GM19240 (cell line): ENCODE results near the gene TMIGD2.
"Not testable (repeated sequence)": the region's sequence is repeated elsewhere in the genome, so short reads cannot be mapped to it uniquely, and the experiment has no call there.

ENCODE experiments used
- DNase-seq: peaks from one replicate; pipeline ENCODE4 v3.0.0; 2011; ENCODE audit warnings: low spot score; ENCODE audit not compliant: insufficient read length

Gene TMIGD2, protein sequence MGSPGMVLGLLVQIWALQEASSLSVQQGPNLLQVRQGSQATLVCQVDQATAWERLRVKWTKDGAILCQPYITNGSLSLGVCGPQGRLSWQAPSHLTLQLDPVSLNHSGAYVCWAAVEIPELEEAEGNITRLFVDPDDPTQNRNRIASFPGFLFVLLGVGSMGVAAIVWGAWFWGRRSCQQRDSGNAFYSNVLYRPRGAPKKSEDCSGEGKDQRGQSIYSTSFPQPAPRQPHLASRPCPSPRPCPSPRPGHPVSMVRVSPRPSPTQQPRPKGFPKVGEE

DNA sequence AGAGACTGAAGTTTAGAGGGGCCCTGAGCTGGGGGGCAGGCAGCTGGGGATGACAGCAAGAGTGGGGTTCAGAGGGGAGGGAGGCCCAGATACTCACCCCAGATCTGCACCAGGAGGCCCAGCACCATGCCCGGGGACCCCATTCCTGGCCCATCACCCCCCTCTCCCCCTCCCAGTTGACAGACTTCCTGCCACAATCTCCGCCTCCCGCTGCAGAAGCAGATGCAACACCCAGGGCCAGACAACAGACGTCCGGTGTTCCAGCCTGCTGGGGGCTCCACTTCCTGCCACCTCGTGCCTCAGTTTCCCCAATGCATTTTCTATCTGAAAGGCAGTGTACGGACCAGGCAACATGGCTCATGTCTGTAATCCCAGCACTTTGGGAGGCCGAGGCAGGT lies at the start of gene TMIGD2:
TSS of gene TMIGD2 (minus strand) at position 147 of the 398 bp plus-strand sequence. CDS start at position 143, 4 bp downstream.
- no peak for DNase-seq

DNA sequence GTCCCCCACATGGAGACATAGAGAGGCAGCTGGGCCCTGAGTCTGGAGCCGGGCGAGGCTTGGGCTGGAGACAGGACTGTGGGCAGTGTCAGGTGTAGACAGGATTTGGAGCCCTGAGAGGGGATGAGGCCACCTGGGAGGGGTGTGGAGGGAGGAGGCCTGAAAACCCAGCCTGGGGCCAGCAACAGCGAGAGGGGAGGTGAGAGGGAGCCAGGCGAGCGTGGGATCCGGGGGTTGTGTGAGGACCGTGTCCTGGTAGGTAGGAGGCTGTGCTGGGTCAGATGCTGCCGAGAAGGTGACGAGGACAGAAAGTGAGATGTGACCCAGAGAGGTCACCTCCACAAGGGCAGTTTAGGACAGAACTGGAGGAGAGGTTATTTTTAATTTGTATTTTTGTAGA lies 48.5 kb upstream of the TMIGD2 start:
- no peak for DNase-seq

DNA sequence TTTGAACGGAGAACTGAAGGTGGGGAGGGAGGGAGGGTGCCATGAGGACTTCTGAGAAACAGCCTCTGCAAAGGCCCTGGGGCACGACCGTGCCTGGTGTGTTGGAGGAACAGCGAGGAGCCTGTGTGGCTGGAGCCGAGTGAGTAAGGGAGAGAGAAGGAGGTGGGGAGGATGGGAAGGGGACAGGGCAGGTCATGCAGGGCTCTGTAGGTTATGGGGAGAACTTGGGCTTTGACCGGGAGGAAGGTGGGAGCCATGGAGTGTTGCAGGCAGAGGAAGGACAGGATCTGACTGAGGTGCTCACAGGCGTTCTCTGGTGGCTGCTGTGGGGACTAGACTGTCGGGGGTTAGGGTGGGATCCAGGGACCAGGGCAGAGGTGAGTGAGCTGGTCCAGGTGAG lies 47.9 kb upstream of the TMIGD2 start:
- DNase-seq = no peak

DNA sequence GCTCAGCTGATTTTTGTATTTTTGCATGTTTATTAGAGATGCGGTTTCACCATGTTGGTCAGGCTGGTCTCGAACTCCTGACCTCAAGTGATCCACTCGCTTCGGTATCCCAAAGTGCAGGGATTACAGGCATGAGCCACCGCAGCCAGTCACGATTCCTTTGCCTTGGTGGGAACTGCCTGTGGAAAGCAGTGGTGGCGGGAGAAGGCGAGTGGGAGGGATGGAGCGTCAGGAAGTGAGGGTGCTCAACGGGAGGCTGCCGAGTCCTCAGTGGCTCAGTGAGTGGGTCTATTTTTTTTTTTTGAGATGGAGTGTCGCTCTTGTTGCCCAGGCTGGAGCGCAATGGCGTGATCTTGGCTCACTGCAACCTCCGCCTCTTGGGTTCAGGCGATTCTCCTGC lies 47.0 kb upstream of the TMIGD2 start:
- DNase-seq = not testable (repeated sequence)

DNA sequence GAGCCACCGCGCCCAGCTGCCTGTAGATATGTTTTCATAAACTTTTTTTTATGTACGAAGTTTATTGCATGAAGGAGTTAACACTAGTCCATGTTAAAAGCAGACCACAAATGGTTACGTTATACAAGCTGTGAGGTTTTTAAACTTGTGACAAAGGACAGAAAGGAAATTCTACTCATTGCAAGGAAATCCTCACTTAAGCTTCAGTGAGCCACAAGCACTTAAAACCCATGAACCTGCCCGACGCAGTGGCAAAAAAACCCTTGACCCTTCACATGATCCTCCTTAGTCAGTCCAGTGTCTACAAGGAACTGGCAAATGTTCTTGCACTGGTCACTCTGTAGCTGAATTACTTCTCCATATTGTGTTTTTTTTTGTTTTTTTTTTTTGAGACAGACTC lies 45.3 kb upstream of the TMIGD2 start:
- DNase-seq = no peak

DNA sequence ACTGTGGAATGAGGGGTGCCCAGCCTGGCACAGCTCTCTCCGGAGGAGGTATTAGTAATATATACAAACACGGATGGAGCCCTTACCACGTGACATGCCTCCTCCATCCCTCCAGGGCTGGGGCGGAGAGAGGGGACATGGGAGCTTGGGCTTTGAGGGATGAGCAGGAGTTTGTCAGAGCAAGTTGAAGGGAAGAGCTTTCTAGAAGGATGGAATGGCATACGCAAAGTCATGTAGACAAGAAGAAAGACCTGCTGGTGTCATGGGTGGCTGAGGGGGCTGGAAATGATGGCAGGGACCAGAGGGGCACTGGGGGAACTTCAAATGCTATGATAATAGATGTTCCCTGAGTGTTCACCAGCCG lies 43.8 kb upstream of the TMIGD2 start:
- no peak for DNase-seq

DNA sequence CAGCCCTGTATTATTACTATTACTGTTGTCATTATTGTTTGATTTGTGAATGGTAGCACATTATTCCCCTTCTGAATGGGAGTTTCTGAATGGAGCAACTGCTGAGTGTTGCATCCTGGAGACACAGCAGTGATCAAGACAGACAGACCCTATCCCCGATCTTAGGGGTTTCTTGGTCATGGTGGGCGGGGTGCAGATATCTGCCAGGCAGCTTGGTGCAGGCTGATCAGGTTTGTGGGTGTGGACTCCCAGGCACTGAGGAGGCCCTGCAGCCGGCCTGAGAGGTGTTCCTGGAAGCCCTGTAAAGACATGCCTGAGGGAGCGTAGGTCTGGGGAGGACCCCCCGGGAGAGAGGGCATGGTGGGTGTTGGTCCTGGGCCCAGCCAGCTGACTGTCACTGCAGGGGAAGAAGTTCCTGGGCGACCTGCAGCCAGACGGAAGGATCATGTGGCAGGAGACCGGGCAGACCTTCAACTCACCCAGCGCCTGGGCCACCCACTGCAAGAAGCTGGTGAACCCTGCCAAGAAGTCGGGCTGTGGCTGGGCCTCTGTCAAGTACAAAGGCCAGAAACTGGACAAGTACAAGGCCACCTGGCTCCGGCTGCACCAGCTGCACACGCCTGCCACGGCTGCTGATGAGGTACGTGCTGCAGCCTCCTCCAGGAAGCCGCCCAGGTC lies 43.3 kb upstream of the TMIGD2 start:
- DNase-seq = no peak

DNA sequence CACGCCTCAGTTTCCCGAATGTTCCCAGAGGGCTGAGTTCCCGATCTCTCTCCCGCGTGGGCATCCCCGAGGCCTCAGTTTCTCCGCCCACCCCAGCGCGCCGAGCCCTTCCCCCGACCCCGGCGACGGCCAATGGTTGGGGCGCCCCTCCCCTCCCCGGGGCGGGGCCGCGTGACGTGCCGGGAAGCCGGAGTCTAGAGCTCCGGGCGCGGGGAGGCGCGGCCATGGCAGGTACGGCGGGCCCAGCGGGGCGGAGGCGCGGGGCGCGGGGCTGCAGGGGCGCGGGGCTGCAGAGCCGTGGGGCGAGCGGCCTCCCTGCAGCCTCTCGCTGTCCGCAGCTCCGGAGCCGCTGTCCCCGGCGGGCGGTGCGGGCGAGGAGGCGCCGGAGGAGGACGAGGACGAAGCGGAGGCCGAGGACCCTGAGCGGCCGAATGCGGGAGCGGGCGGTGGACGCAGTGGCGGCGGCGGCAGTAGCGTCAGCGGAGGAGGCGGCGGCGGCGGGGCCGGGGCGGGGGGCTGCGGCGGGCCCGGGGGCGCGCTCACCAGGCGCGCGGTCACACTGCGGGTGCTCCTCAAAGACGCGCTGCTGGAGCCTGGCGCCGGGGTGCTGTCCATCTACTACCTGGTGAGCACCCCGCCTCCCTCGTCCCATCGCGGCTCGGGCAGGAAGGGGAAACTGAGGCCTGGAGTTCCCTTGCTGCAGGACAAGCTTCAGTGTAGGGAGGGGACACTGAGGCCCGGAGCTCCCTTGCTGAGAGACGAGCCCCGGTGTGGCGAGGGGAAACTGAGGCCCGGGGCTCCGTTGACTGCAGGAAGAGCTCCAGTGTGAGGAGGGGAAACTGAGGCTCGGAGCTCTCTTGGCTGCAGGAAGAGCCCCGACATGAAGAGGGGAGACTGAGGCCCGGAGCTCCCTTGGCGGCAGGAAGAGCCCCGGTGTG lies 41.5 kb upstream of the TMIGD2 start, which contains the start of gene MPND:
TSS of gene MPND (plus strand) at position 193 of the 938 bp plus-strand sequence. CDS start at position 225, 32 bp downstream.
- DNase-seq = peak; percentile 79

DNA sequence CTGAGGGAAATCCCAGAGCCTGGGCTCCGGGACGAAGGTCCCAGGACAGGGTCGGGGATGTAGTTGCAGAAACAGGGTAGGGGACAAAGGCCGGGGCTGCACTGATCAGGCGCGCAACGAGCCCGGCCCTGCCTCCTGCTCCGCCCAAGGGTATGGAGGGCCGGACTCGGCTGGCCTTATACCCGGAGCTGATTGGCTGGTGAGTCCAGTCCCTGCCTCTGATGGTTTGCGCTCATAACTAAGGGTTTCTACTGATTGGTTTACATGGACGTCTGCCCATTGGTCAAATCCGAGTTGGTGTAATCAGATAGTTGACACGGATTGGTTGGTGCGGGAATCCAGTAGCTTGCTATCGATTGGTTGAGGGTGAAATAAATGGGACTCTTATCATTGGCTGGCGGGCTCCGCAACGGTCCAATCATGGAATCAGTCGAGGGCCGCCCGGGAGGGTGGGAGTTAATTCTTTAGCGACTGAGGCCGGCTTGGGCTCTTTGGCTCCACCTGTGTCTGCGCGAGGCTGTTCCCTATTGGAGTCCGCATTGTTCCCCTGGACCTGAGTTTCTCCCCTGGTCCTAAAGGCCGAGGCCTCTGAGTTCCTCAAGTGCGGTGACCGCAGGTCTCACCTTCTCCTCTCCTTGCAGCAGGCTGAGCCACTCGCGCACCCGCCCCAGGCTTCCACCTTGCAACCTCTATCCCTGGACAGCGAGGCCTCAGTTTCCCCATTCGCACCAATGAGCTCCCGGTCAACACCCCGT lies 40.6 kb upstream of the TMIGD2 start:
- DNase-seq = peak; percentile 80

DNA sequence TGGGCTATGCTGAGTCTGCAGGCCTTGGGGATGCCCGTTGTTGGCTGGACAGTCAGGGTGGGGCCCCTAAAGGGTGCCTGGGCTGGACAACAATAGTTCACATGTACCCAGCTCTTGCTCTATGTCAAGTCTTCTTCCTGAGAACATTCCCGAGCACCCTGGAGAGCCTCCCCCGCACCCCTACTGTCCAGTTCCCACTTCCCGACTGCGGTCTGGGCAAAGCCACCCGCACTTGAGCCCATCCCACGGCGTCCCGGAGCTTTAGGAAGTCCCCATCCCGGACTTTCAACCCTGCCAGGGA lies 40.1 kb upstream of the TMIGD2 start:
- no peak for DNase-seq

DNA sequence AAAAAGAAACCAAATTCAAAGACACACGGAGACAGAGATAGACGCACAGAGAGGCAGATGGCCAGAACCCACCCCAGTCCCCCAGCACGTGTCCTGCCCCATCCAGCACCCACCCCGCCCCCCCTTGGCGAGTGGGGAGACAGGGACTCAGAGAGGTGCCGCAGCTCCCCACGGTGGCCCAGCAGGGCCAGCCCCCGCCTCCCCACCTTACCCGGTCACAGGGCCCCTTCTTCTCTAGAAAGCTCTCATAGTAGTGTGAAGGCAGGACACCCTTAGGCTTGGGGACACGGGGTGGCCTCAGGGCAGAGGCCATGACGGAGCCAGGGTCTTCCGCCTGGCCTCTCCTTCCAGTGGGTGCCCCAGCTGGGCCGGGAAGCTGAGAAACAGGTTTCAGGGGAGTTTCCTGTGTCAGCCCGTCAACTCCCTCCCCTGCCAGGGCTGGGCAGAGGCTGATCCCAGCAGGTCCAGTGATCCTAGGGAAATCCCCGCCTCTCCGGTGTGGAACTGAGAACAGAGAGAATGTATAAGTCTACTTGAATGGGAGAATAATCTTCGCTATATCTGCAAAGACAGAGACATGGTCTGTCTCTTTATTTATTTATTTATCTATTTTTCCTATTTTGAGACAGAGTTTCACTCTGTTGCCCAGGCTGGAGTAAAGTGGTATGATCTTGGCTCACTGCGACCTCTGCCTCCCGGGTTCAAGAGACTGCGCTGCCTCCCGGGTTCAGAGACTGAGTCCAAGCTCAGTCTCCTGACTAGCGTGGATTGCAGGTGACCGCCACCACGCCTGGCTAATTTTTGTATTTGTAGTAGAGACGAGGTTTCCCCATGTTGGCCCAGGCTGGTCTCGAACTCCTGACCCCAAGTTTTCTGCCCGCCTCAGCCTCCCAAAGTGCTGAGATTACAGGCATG lies 36.5 kb upstream of the TMIGD2 start, which contains the start of gene STAP2:
TSS of gene STAP2 (minus strand) at position 387 of the 915 bp plus-strand sequence. CDS start at position 313, 74 bp downstream.
- DNase-seq = no peak

DNA sequence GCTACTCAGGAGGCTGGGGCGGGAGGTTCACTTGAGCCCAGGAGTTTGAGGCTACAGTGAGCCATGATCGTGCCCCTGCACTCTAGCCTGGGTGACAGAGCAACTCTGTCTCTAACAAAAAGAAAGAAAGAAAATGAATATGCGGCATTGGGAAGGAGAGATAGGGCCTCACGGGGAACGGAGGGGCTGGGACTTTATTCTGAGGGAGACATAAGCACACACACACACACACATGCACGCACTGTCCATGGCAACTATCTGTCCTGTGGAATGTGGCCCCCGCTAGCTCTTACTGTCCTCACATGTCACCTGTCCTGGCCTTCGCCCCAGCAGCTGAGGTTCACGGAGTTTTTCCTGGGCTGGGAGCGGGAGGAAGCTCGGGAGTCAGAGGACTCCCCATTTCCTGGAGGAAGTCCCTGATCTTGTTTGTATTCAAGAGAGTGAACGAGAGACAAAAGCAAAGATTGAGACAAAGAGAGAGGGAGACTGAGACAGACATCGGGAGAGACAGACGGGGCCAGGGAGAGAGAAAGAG lies 35.8 kb upstream of the TMIGD2 start:
- no peak for DNase-seq

DNA sequence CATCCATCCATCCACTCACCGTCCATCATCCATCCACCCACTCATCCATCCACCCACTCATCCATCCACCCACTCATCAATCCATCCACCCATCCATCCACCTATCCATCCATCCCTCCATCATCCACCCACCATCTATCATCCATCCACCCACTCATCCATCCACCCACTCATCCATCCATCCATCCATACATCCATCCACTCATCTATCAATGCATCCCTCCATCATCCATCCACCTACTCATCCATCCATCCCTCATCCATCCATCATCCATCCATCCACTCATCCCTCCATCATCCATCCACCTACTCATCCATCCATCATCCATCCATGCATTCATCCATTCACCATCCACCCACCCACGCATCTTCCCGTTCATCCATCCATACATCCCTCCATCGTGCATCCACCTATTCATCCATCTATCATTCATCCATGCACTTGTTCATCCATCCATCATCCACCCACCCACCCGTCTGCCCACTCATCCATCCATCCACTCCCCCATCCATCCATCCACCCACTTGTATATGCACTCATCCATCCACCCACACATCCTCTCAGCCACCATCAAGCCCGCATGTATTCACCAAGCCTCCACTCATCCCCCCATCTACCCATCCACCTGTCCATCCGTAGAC lies 32.9 kb upstream of the TMIGD2 start:
- no peak for DNase-seq

DNA sequence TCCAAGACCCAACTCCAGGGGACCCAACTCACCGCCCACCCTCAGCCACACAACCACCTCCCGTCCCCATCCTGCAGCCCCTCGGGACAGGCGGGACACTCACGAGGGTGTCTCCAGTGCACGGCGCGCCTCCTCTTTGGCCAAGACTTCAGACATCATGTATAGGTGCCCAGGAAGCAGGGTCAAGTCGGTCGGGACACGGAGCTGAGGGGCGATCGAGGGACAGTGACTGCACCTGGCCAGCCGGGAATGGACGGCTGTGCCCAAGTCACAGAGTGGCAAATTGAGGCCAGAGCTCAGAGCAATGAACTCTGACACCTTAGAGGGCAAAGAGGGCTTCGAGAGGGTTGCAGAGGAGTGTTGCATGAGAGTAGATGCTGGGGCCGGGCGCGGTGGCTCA lies 27.7 kb upstream of the TMIGD2 start:
- no peak for DNase-seq

DNA sequence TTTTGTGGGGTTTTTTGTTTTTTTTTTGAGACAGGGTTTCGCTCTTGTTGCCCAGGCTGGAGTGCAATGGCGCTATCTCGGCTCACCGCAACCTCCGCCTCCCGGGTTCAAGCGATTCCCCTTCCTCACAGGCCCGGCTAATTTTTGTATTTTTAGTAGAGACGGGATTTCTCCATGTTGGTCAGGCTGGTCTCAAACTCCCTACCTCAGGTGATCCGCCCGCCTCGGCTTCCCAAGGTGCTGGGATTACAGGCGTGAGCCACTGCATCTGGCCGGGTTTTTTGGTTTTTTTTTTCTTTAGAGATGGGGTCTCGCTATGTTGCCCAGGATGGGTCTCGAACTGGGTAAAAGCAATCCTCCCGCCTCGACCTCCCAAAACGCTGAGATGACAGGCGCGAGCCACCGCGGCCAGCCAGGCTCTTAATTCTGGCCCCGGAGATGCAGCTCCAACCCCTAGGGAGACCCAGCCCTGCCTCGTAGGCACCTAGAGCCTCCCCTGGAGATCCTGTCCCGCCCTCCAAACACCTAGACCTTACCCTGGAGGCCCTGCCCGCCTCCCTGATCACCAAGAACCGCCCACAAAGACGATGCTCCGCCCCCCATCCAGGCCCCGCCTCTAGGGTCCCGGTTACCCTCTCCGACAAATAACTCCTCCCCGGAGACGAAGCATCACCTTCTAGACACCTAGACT lies 26.9 kb upstream of the TMIGD2 start:
- DNase-seq = not testable (repeated sequence)

DNA sequence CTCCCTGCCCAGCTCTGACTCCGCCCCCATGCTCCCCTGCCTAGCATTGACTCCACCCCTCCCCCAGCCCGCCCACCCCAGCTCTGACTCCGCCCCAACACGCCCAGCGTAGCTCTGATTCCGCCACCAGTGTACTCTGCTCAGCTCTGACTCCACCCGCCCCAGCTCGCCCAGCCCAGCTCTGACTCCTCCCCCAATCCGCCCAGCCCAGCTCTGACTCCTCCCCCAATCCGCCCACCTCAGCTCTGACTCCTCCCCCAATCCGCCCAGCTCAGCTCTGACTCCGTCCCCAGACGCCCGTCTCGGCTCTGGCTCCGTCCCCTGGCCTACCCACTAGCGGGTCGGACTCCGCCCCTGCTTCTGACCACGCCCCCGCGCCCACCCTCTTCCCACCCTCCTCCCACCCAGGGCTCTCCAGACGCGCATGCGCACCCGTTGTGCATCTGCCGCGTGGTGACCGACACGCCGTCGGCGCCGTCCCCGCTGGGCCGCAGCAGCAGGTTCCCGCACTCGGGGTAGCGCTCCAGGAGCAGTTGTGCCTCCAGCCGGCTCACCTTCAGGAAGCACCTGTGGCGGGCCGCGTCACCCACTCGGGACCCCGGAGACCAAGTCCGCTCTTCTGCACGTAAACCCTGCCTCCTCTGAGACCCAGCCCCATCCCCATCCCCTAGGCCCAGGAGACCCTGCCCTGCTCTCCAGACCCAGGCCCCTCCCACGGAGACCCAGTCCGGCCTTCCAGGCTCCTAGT lies 26.2 kb upstream of the TMIGD2 start:
- DNase-seq = peak; percentile 66

DNA sequence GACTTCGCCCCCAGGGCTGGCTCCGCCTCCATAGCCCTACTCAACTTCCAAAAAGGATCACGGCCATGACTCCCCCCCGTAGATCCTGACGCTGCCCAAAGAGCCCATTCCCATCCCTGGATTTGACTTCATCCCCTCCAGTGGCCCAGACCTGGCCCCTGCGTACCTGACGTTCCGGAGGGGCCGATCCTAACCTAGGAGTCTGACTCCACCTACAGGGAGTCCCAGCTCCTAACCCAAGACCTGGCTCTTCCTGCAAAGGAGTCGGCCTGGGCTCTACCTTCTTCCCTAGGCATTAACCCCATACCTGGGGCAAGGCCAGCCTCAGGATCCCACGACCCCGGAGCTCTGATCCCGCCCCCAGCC lies 25.7 kb upstream of the TMIGD2 start:
- no peak for DNase-seq

DNA sequence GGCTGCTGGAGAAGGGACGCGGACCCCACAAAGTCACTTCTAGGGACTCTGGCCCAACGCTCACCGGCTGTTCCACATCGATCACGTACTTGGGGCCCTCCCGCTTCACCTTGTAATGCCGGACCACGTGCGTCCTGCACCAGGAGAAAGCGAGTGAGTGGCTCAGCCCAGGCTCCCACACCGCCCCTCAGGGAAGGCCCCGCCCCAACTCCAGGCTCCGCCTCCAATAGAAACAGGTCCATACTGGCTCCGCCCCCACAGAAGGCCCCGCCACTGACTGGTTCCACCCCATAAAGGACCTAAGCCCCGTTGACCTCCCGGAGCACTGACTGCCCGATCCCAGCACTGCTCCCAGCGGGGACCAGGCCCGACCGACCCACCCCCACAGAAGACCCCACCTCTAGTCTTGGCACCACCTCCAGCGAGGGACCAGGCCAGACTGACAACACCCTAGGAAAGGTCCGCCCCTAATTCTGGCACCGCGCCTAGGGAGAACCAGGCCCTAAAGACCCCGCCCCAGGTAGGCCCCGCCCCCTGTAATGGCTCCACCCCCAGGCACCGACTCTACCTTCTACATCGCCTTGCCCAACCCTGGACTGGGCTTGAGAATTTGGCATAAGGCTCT lies 25.2 kb upstream of the TMIGD2 start:
- no peak for DNase-seq
